ENCODE data around the gene GNPAT.

DNA sequence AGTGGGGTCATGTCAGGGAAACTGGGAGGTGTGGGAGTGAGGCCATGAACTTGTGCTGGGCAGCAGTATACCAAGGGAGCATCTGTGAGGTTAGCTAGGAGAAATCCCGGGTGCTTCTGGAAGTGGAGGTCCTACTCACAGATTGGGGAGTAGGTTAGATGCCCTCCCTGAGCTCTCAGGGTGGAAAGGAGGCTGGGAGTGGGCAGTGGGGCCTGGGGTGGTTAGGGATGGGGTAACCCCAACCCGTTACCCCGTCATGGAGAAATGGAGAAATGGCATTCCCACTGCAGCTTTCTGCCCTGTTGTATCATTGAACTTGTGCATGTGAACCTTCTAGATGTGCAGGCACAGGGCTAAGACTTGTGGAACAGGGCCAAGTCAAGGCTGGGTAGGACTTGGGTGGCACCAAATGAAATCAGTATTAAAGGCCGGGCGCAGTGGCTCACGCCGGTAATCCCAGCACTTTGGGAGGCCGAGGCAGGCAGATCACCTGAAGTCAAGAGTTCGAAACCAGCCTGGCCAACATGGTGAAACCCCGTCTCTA is 69.5 kb downstream of the GNPAT start:
- TF ChIP-seq EZH2 (IDR thresholded peaks at IDR 0.05; ENCODE audit: insufficient read depth, poor library complexity, severe bottlenecking) (no peak), EZH2phosphoT487 (IDR thresholded peaks at IDR 0.05; ENCODE audit: insufficient read depth, low read depth) (no peak)
